Measurements from ENCODE around the gene CERS3.
A peak's percentile ranks its signal among the peaks of the same experiment; 100 is the strongest.

CERS3 gene

DNA sequence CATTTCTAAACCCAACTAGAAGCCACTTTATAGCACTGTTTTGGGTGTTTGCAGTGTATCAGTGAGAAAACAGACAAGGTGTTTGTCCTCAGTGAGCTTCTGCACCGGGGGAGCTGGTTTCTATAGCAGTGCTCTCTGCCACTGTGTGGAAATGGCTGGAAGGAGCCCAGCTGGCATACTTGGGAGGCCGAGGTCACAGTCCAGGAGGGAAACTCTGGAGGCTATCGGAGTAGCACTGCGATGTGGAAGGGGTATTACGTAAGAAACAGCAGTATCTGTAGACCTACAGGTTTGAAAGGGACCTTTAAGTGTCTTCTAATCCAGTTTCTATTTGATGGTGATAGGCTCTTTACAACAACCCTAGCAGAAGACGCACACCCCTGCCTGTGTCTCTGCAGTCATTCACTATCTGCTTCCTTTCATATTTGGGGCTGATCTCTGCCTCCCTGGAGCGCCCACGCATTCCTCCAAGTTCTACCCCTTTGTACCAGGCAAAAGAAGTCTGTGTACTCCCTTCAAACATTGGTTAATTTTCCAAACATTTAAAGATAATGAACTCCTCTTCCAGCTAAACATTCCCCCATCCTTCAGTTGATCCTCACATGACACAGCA lies 99.5 kb downstream of the CERS3 start:
- Histone ChIP-seq H3K9me3 (ENCODE audit: control insufficient read depth in 5 of 5, low read length in 5 of 5) (peaks cover 2 to 11% (median 9%) of the 10 kb centered on the region in 5 donors), H3K4me1 (ENCODE audit: control insufficient read depth in 5 of 5, insufficient read depth in 5 of 5, low read length in 5 of 5) (peaks cover 0 to 4% (median 0%) of the 10 kb centered on the region in 5 donors), H3K4me3 (ENCODE audit: low read depth in 1 of 5, low read length in 5 of 5) (no peak overlapping the region), H3K27me3 (ENCODE audit: control insufficient read depth in 5 of 5, insufficient read depth in 4 of 5, low read length in 5 of 5) (no peaks in the 10 kb centered on the region), H3K27ac (ENCODE audit: low read depth, low read length) (no peak overlapping the region), H3K9ac (ENCODE audit: low read length in 5 of 5) (no peak overlapping the region), H3K36me3 (ENCODE audit: control insufficient read depth in 5 of 5, insufficient read depth in 5 of 5, low read length in 5 of 5) (no peaks in the 10 kb centered on the region)

DNA sequence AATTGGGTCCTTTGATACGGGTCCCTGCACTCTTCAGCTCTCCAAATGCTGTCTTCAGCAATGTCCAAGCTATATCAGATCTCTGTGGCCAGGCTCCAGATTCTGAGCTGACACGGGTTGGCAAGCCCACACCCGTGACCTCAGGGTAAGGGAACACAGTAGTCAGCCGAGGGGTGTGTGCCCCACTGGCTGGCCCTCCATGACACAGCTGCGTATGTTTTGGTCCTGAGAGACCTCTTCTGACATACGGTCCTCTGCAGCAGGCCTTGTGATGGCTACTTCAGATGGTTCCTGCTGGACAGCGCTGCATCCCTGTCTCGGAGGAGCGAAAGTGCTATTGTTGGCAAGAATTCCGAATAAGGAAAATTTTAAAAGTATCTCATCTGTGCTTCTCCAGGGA lies 101.8 kb downstream of the CERS3 start:
- no peaks in the 10 kb centered on the region for H3K36me3 ChIP-seq (ENCODE audit: control insufficient read depth in 5 of 5, insufficient read depth in 5 of 5, low read length in 5 of 5)
- peaks cover 0 to 4% (median 0%) of the 10 kb centered on the region in 5 donors for H3K4me1 ChIP-seq (ENCODE audit: control insufficient read depth in 5 of 5, insufficient read depth in 5 of 5, low read length in 5 of 5)

DNA sequence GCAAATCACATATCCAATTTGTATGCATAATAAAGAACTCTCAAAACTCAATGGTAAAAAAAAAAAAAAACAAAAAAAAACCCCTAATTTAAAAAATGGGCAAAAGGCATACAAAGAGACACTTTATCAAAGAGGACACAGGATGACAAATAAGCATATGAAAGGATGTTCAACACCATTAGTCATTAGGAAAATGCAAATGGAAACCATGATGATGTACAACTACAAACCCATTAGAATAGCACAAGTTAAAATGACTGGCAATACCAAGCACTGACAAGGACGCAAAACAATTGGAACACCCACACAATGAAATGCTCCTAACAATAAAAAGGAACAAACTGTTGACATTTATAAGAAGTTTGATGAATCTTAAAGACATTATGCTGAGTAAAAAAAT lies 123.6 kb downstream of the CERS3 start:
- Histone ChIP-seq H3K36me3 (ENCODE audit: control insufficient read depth in 5 of 5, insufficient read depth in 5 of 5, low read length in 5 of 5) (peaks cover 0 to 4% (median 0%) of the 10 kb centered on the region in 5 donors), H3K4me3 (ENCODE audit: low read depth in 1 of 5, low read length in 5 of 5) (no peak overlapping the region), H3K9ac (ENCODE audit: low read length in 5 of 5) (no peak overlapping the region), H3K27ac (ENCODE audit: low read depth, low read length) (no peak overlapping the region), H3K4me1 (ENCODE audit: control insufficient read depth in 5 of 5, insufficient read depth in 5 of 5, low read length in 5 of 5) (no peaks in the 10 kb centered on the region), H3K9me3 (ENCODE audit: control insufficient read depth in 5 of 5, low read length in 5 of 5) (peaks cover 0 to 11% (median 6%) of the 10 kb centered on the region in 5 donors), H3K27me3 (ENCODE audit: control insufficient read depth in 5 of 5, insufficient read depth in 4 of 5, low read length in 5 of 5) (no peaks in the 10 kb centered on the region)

More for the DNA sequence above, 101.8 kb downstream of the CERS3 start:
- H3K4me3 ChIP-seq (ENCODE audit: low read depth in 1 of 5, low read length in 5 of 5), result no peak overlapping the region
- no peak overlapping the region for H3K9ac ChIP-seq (ENCODE audit: low read length in 5 of 5)
- H3K27me3 ChIP-seq (ENCODE audit: control insufficient read depth in 5 of 5, insufficient read depth in 4 of 5, low read length in 5 of 5), result no peaks in the 10 kb centered on the region
- no peak overlapping the region for H3K27ac ChIP-seq (ENCODE audit: low read depth, low read length)
- H3K9me3 ChIP-seq (ENCODE audit: control insufficient read depth in 5 of 5, low read length in 5 of 5), result peaks cover 3 to 22% (median 12%) of the 10 kb centered on the region in 5 donors

DNA sequence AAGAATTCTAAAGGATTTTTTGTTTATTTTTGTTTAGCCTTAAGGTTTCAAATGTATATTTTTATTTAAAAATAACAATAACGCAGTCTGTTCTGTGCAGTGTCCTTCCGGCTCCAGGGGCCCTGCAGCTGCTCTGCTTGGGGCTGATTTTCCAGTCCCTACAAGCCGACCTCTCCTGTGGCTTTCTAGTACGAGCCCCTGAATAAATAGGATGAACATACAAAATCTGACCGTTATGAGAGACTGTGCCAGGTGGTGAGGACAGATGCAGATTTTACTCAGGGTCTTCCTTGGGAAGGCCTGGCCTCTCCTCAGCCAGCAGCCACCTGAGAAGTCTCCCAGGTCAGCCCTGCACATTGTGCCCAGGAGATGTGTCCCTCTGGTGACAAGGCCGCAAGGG lies 127.8 kb downstream of the CERS3 start:
- no peaks in the 10 kb centered on the region for H3K27me3 ChIP-seq (ENCODE audit: control insufficient read depth in 5 of 5, insufficient read depth in 4 of 5, low read length in 5 of 5)
- no peak overlapping the region for H3K4me3 ChIP-seq (ENCODE audit: low read depth in 1 of 5, low read length in 5 of 5)
- H3K27ac ChIP-seq (ENCODE audit: low read depth, low read length), result no peak overlapping the region
- no peak overlapping the region for H3K9ac ChIP-seq (ENCODE audit: low read length in 5 of 5)
- peaks cover 0 to 4% (median 0%) of the 10 kb centered on the region in 5 donors for H3K9me3 ChIP-seq (ENCODE audit: control insufficient read depth in 5 of 5, low read length in 5 of 5)
- no peaks in the 10 kb centered on the region for H3K4me1 ChIP-seq (ENCODE audit: control insufficient read depth in 5 of 5, insufficient read depth in 5 of 5, low read length in 5 of 5)
- H3K36me3 ChIP-seq (ENCODE audit: control insufficient read depth in 5 of 5, insufficient read depth in 5 of 5, low read length in 5 of 5), result peaks cover 0 to 8% (median 0%) of the 10 kb centered on the region in 5 donors

DNA sequence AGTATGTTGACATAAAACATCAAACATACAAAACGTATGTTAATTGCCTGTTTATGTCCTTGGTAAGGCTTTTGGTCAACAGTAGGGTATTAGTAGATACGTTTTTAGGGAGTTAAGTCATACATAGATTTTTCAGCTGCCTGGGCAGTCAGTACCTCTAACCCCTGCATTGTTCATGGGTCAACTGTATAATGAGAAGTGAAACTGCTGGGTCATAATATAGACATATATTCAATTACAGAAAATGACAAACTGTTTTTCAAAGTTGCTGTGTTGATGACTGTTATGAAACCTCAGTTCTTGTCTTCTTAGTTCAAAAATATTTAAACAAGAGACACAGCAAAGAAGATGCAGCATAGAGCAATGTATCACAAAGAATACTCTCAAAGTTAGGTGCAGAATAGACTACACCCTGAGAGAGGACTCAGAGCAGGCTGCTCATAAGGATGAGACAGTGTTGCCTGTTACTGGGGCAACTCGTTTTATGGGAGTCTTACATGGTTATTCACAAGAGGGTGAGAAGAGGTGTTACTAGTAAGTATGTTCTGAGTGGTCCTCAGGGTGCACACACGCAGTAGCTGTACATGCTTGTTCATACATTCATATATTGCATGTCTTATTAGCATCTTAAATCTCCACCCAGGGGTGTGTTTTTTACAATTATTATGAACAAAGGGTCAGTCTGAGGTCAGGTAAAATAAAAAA lies 133.9 kb downstream of the CERS3 start:
- no peaks in the 10 kb centered on the region for H3K4me1 ChIP-seq (ENCODE audit: control insufficient read depth in 5 of 5, insufficient read depth in 5 of 5, low read length in 5 of 5)
- H3K9me3 ChIP-seq (ENCODE audit: control insufficient read depth in 5 of 5, low read length in 5 of 5), result no peaks in the 10 kb centered on the region
- H3K4me3 ChIP-seq (ENCODE audit: low read depth in 1 of 5, low read length in 5 of 5), result no peak overlapping the region
- no peaks in the 10 kb centered on the region for H3K27me3 ChIP-seq (ENCODE audit: control insufficient read depth in 5 of 5, insufficient read depth in 4 of 5, low read length in 5 of 5)
- H3K9ac ChIP-seq (ENCODE audit: low read length in 5 of 5), result no peak overlapping the region
- H3K27ac ChIP-seq (ENCODE audit: low read depth, low read length), result no peak overlapping the region
- H3K36me3 ChIP-seq (ENCODE audit: control insufficient read depth in 5 of 5, insufficient read depth in 5 of 5, low read length in 5 of 5), result peaks cover 0 to 1% (median 0%) of the 10 kb centered on the region in 5 donors

DNA sequence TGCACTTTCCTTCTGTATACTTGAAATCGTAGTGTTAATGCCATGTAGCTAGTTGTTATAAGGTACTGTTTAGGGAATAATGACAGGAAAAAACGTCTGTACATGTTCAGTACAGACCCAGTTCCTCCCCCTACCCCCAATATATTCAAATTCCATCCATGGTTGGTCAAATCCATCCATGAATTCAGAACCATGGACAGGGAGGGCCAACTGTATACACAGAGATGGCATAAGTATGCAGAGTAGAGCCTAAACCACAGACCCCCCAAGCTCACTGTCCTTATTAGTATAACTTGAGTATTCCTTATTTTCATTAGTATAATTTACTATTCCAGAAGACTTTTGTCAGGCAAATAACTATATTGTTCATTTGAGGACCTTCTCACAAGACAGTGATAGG lies 135.7 kb downstream of the CERS3 start:
- Histone ChIP-seq H3K27ac (ENCODE audit: low read depth, low read length) (no peak overlapping the region), H3K9ac (ENCODE audit: low read length in 5 of 5) (no peak overlapping the region), H3K9me3 (ENCODE audit: control insufficient read depth in 5 of 5, low read length in 5 of 5) (peaks cover 0 to 6% (median 2%) of the 10 kb centered on the region in 5 donors), H3K4me3 (ENCODE audit: low read depth in 1 of 5, low read length in 5 of 5) (no peak overlapping the region), H3K27me3 (ENCODE audit: control insufficient read depth in 5 of 5, insufficient read depth in 4 of 5, low read length in 5 of 5) (no peaks in the 10 kb centered on the region), H3K4me1 (ENCODE audit: control insufficient read depth in 5 of 5, insufficient read depth in 5 of 5, low read length in 5 of 5) (no peaks in the 10 kb centered on the region), H3K36me3 (ENCODE audit: control insufficient read depth in 5 of 5, insufficient read depth in 5 of 5, low read length in 5 of 5) (no peaks in the 10 kb centered on the region)

DNA sequence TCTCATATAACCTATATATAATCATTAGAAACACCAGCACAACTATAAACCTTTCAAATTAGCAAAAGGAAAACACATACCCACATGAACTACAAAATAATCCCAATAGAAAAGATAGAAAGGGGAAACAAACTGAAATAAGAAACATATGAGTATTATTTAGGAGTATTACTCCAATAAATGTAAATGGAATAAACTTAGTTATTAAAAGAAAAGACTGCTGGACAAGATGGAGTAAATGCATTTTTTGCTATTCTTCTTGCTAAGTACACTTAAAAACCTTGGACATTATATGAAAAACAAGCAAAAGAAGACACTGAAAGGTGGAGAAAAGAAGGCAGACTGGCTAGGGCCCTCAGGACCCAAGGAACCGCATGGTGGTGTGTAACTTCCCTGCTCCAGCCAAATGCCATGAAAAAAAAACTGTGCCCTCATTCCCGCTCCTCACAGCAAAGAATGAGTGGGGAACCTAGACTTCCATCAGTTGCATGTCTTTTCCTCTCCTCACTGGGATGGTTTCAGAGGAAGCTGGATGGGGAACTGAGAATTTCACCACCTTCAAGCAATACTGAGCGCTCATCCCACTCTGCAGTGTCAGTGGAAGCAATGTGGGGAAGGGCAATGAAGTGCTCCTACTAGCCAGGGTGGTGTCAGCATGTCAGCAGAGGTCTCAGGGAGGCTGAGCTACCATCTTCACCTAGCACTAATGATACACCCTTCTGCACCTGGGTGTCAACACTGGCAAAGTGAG lies 143.3 kb downstream of the CERS3 start:
- Histone ChIP-seq H3K4me3 (ENCODE audit: low read depth in 1 of 5, low read length in 5 of 5) (peak overlapping the region in 1 of 5 donors; percentile 17), H3K9me3 (ENCODE audit: control insufficient read depth in 5 of 5, low read length in 5 of 5) (peaks cover 17 to 38% (median 35%) of the 10 kb centered on the region in 5 donors), H3K4me1 (ENCODE audit: control insufficient read depth in 5 of 5, insufficient read depth in 5 of 5, low read length in 5 of 5) (no peaks in the 10 kb centered on the region), H3K27me3 (ENCODE audit: control insufficient read depth in 5 of 5, insufficient read depth in 4 of 5, low read length in 5 of 5) (no peaks in the 10 kb centered on the region), H3K9ac (ENCODE audit: low read length in 5 of 5) (no peak overlapping the region), H3K36me3 (ENCODE audit: control insufficient read depth in 5 of 5, insufficient read depth in 5 of 5, low read length in 5 of 5) (peaks cover 0 to 5% (median 0%) of the 10 kb centered on the region in 5 donors), H3K27ac (ENCODE audit: low read depth, low read length) (no peak overlapping the region)

DNA sequence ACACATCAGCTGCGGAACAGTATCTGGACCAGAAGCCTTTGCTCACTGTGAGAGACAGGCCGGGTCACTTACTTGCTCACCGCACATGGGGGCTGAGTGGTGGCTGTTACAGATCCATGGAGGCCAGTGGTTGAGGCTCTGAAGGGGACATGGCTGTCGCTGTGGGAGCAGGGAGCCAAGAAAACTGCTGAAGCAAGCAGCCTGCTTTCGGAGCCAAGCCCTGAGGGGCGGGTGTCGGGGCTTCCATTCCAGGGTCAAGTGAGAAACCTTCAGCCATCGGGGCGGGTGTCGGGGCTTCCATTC lies 144.7 kb downstream of the CERS3 start:
- Histone ChIP-seq H3K36me3 (ENCODE audit: control insufficient read depth in 5 of 5, insufficient read depth in 5 of 5, low read length in 5 of 5) (peaks cover 0 to 5% (median 0%) of the 10 kb centered on the region in 5 donors), H3K9ac (ENCODE audit: low read length in 5 of 5) (no peak overlapping the region), H3K4me3 (ENCODE audit: low read depth in 1 of 5, low read length in 5 of 5) (no peak overlapping the region), H3K9me3 (ENCODE audit: control insufficient read depth in 5 of 5, low read length in 5 of 5) (peaks cover 17 to 45% (median 37%) of the 10 kb centered on the region in 5 donors), H3K27me3 (ENCODE audit: control insufficient read depth in 5 of 5, insufficient read depth in 4 of 5, low read length in 5 of 5) (no peaks in the 10 kb centered on the region), H3K27ac (ENCODE audit: low read depth, low read length) (no peak overlapping the region), H3K4me1 (ENCODE audit: control insufficient read depth in 5 of 5, insufficient read depth in 5 of 5, low read length in 5 of 5) (no peaks in the 10 kb centered on the region)

DNA sequence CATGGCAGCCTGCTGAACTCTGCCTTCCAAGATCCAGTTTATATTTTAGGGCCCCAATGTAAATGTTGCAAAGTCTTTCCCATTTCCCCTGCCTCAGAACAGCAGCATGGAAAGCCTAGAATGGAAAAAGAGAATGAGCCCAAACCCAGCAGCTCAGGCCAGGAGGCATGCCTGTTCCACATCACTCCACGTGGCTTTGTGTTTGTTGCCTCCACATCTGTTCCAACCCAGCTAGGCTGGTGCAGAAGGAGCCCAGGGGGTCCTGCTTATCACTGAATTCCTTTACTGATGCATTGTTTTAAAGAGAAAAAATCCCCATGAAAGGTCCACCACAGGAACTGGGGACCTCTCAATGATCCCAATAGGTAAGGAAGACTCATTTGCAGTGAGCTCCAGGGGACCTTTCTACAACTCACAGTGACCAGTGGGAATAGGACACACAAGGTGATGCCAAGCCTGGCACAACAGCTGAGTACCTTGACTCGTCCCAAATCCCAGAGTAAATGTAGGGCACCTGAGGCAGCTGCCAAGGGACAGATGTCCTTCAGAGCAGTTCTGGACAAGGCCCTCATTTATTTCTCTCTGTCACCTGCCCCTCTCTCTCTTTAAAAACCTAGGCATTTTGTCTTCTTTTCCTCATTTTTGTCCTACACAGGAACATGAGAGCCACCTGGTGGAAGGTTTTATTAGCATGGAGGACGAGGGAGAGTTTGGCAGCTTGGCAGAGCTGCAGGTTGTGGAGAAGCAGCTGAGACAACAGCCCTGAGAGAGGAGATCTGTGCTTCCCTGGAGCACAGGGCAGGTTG lies 145.2 kb downstream of the CERS3 start:
- no peaks in the 10 kb centered on the region for H3K4me1 ChIP-seq (ENCODE audit: control insufficient read depth in 5 of 5, insufficient read depth in 5 of 5, low read length in 5 of 5)
- H3K27me3 ChIP-seq (ENCODE audit: control insufficient read depth in 5 of 5, insufficient read depth in 4 of 5, low read length in 5 of 5), result no peaks in the 10 kb centered on the region
- H3K4me3 ChIP-seq (ENCODE audit: low read depth in 1 of 5, low read length in 5 of 5), result no peak overlapping the region
- H3K9me3 ChIP-seq (ENCODE audit: control insufficient read depth in 5 of 5, low read length in 5 of 5), result peaks cover 17 to 43% (median 37%) of the 10 kb centered on the region in 5 donors
- H3K9ac ChIP-seq (ENCODE audit: low read length in 5 of 5), result no peak overlapping the region
- peaks cover 0 to 5% (median 0%) of the 10 kb centered on the region in 5 donors for H3K36me3 ChIP-seq (ENCODE audit: control insufficient read depth in 5 of 5, insufficient read depth in 5 of 5, low read length in 5 of 5)
- no peak overlapping the region for H3K27ac ChIP-seq (ENCODE audit: low read depth, low read length)
